Smooth muscle cell (in vitro differentiated cells): ENCODE data around the gene POLDIP2. TPM values are rescaled to one million over a fixed set of nuclear protein-coding genes. Genes with fewer than 3 reads are reported as not detected.

Experiments used
- DNase-seq: peaks from one replicate; lab custom pipeline; 2025; ENCODE audit not compliant: unreplicated experiment; lab: John Stamatoyannopoulos, UW
- H2AFZ ChIP-seq: fragments of 200-600 bp; sonication (generic); 2 replicates; pipeline ENCODE4 v1.6.0; 2016; ENCODE audit warnings: antibody characterized with exemption, low read depth, mild to moderate bottlenecking
- H3F3A ChIP-seq: fragments of 200-600 bp; sonication (generic); 2 replicates; pipeline ENCODE4 v1.6.0; 2017; ENCODE audit warnings: antibody characterized with exemption, low read depth
- H3K27ac ChIP-seq: fragments of 200-600 bp; sonication (generic); 2 replicates; pipeline ENCODE4 v1.5.1; 2016; ENCODE audit warnings: low read depth, mild to moderate bottlenecking
- H3K27me3 ChIP-seq: fragments of 200-600 bp; sonication (generic); 2 replicates; pipeline ENCODE4 v1.6.1; 2016; ENCODE audit warnings: low read depth, mild to moderate bottlenecking
- H3K36me3 ChIP-seq: fragments of 200-600 bp; sonication (generic); 2 replicates; pipeline ENCODE4 v1.5.1; 2016; ENCODE audit warnings: low read depth
- H3K4me1 ChIP-seq: fragments of 200-600 bp; sonication (generic); 2 replicates; pipeline ENCODE4 v1.5.1; 2016; ENCODE audit warnings: low read depth
- H3K4me2 ChIP-seq: fragments of 200-600 bp; sonication (generic); 2 replicates; pipeline ENCODE4 v1.6.0; 2016; ENCODE audit warnings: mild to moderate bottlenecking
- H3K4me3 ChIP-seq: fragments of 200-600 bp; sonication (generic); 2 replicates; pipeline ENCODE4 v1.5.1; 2016; ENCODE audit warnings: mild to moderate bottlenecking
- H3K79me2 ChIP-seq: fragments of 200-600 bp; sonication (generic); 2 replicates; pipeline ENCODE4 v1.6.0; 2016; ENCODE audit warnings: low read depth, mild to moderate bottlenecking
- H3K9ac ChIP-seq: fragments of 200-600 bp; sonication (generic); 2 replicates; pipeline ENCODE4 v1.6.0; 2016; ENCODE audit warnings: low read depth
- H3K9me3 ChIP-seq: fragments of 200-600 bp; sonication (generic); replicated peaks from 2 replicates; pipeline ENCODE4 v1.5.1; 2016; ENCODE audit warnings: low read depth
- H4K20me1 ChIP-seq: fragments of 200-600 bp; sonication (generic); 2 replicates; pipeline ENCODE4 v1.6.0; 2016; ENCODE audit warnings: low read depth
- CTCF ChIP-seq: fragments of 200-600 bp; sonication (generic); IDR thresholded peaks from 2 replicates; pipeline ENCODE4 v1.5.1; 2017; ENCODE audit warnings: borderline replicate concordance, mild to moderate bottlenecking, antibody characterized with exemption; ENCODE audit not compliant: insufficient read depth, poor library complexity, severe bottlenecking
- WGBS: methylation state at CpG from one replicate; pipeline ENCODE4 v1.1.7; 2016; ENCODE audit warnings: low lambda C conversion rate; 5-methylcytosine and 5-hydroxymethylcytosine counted together
- polyA plus RNA-seq: library from polyadenylated mRNA; unstranded; fragments of >200 nt; fragmentation: Nextera tagmentation; extraction: Ambion mirVana; gene quantifications from 2 replicates; pipeline ENCODE4 v1.2.1, GENCODE V29; 2016
- total RNA-seq: library from RNA; depleted of rRNA; stranded (reverse); fragments of >200 nt; gene quantifications from 2 replicates; pipeline ENCODE4 v1.2.3, GENCODE V29; 2014

POLDIP2 gene
- total and polyA plus RNA-seq, 2 experiments from 2014 or later: 52.6 to 83.2 TPM

- peaks cover 7% of the 10 kb centered on the region for H3K36me3 ChIP-seq
These were observed 29.0 kb downstream of the POLDIP2 start for GRCh38 chr17:28328325-28328724.

GRCh38 chr17:28327709-28328108 is 29.6 kb downstream of the POLDIP2 start:
- no peak for DNase-seq
- H3K4me3 ChIP-seq: no peak overlapping the region
- H3K27ac ChIP-seq: no peak overlapping the region
- no peak overlapping the region for H3K9ac ChIP-seq
- TF ChIP-seq CTCF: no peak
- H3K9me3 ChIP-seq: no peaks in the 10 kb centered on the region
- H2AFZ ChIP-seq: no peak overlapping the region
- peaks cover 17% of the 10 kb centered on the region for H3K79me2 ChIP-seq
- 94% methylated on average over 3 of the region's 3 CpGs for WGBS
- no peaks in the 10 kb centered on the region for H3K27me3 ChIP-seq
- no peak overlapping the region for H3K4me2 ChIP-seq
- H3K4me1 ChIP-seq: no peaks in the 10 kb centered on the region
- peaks cover 16% of the 10 kb centered on the region for H4K20me1 ChIP-seq
- H3K36me3 ChIP-seq: peaks cover 7% of the 10 kb centered on the region
- no peaks in the 10 kb centered on the region for H3F3A ChIP-seq

More at GRCh38 chr17:28328325-28328724, 29.0 kb downstream of the POLDIP2 start:
- no peak for TF ChIP-seq CTCF
- Histone ChIP-seq H3K9ac (no peak overlapping the region), H3K9me3 (no peaks in the 10 kb centered on the region), H3K4me3 (no peak overlapping the region), H4K20me1 (peaks cover 20% of the 10 kb centered on the region), H3F3A (no peaks in the 10 kb centered on the region), H3K4me2 (no peak overlapping the region), H3K27me3 (no peaks in the 10 kb centered on the region), H3K27ac (no peak overlapping the region), H3K79me2 (peaks cover 16% of the 10 kb centered on the region), H2AFZ (no peak overlapping the region), H3K4me1 (no peaks in the 10 kb centered on the region)
- WGBS: 87% methylated on average over 4 of the region's 4 CpGs
- no peak for DNase-seq

GRCh38 chr17:28327031-28327607 is 30.2 kb downstream of the POLDIP2 start:
- Histone ChIP-seq H3K9me3 (no peaks in the 10 kb centered on the region), H3K79me2 (peaks cover 17% of the 10 kb centered on the region), H3K36me3 (peaks cover 7% of the 10 kb centered on the region), H4K20me1 (peaks cover 11% of the 10 kb centered on the region), H3K4me3 (no peak overlapping the region), H3K27me3 (no peaks in the 10 kb centered on the region), H3K4me1 (no peaks in the 10 kb centered on the region), H2AFZ (no peak overlapping the region), H3K27ac (peak overlapping the region; percentile 7), H3F3A (no peaks in the 10 kb centered on the region), H3K4me2 (no peak overlapping the region), H3K9ac (no peak overlapping the region)
- WGBS: 97% methylated on average over 9 of the region's 9 CpGs
- TF ChIP-seq CTCF: no peak
- no peak for DNase-seq

GRCh38 chr17:28326114-28326513 is 31.2 kb downstream of the POLDIP2 start:
- Histone ChIP-seq H3K4me1 (no peaks in the 10 kb centered on the region), H2AFZ (no peak overlapping the region), H4K20me1 (peaks cover 5% of the 10 kb centered on the region), H3F3A (no peaks in the 10 kb centered on the region), H3K9ac (no peak overlapping the region), H3K9me3 (no peaks in the 10 kb centered on the region), H3K79me2 (peaks cover 24% of the 10 kb centered on the region), H3K4me2 (no peak overlapping the region), H3K27ac (no peak overlapping the region), H3K4me3 (no peak overlapping the region), H3K36me3 (peaks cover 7% of the 10 kb centered on the region), H3K27me3 (no peaks in the 10 kb centered on the region)
- WGBS: 91% methylated on average over 7 of the region's 7 CpGs
- no peak for TF ChIP-seq CTCF
- no peak for DNase-seq
